Activated CD4-positive, CD25-positive, alpha-beta regulatory T cell (primary cell): ENCODE data around the gene SHFL.
A peak's percentile ranks its signal among the peaks of the same experiment; 100 is the strongest.

Experiments used
- DNase-seq, 4 experiments: peaks; one replicate each; lab custom pipeline; 2025; lab: John Stamatoyannopoulos, UW

Gene SHFL

GRCh38 chr19:10087296-10088061, 1.4 kb downstream of the SHFL start:
- no peak for DNase-seq

- no peak for DNase-seq
These were observed 2.9 kb downstream of the SHFL start for GRCh38 chr19:10088949-10089554.

GRCh38 chr19:10089801-10090375, 3.8 kb downstream of the SHFL start:
- DNase-seq: no peak

DNA sequence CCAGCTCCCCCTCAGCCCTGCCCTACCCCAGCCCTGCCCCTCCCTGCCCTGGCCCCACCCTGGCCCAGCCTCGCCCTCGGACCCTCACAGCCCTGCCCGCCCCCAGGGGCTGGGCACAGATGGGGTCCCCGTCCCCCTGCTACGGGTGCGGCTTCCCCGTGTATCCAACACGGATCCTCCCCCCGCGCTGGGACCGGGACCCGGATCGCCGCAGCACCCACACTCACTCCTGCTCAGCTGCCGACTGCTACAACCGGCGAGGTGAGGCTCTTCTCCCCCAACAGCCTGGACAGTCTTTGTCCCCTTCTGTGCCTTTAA, 5.2 kb downstream of the SHFL start:
- DNase-seq: no peak

GRCh38 chr19:10091895-10092641, 6.0 kb downstream of the SHFL start:
- no peak for DNase-seq

- DNase-seq: no peak
These were observed 6.7 kb downstream of the SHFL start for GRCh38 chr19:10092648-10093294.

GRCh38 chr19:10093295-10094186, 7.4 kb downstream of the SHFL start:
- DNase-seq: no peak

GRCh38 chr19:10095622-10095947, 9.5 kb downstream of the SHFL start:
- no peak for DNase-seq

DNA sequence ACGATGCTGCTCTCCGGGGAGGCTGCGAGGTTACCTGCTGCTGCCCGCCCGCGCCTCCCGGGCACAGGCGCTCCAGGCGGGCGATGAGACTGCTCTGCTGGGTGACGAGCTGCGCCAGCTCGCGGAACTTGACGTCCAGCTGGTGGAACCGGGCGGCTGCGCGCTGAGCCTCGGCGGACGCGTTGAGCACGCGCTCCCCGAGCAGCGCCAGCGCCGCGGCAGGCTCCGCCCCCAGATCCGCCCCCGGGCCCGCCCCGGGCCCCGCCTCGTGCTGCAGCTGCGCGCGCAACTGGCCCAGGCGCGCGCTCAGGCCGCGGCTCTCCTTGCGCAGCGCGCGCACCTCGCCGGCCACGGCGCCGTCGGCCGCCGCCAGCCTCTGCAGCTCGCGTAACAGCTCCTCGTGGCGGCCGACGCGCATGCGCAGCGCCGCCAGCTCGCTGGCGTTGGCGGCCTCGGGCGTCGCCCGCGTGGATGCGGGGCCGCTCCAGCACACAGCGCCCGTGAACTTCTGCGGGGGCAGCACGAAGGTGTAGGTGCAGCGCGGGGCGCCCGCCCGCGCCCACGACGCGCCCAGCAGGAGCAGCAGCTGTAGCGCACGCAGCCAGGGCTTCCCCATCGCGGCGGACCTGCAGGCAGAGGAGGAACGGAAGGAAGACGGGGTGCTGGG, 10.0 kb downstream of the SHFL start:
- peak; percentile 71 to 85 (median 82) for DNase-seq

DNA sequence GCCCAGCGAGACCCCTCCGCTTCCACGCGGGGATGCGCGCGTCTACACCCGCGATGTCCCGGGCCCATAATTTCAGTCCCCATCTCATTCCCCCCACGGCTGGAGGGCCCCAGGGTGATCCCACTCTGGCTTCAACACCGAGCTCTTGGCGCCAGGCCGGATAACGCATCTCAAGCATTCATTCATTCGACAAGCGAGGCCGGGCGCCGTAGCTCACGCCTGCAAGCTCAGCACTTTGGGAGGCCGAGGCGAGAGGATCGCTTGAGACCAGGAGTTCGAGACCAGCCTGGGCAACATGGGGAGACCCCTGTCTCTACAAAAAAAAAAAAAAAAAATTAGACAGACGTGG, 10.5 kb downstream of the SHFL start:
- peak in 1 of 4 experiments; percentile 52 for DNase-seq

DNA sequence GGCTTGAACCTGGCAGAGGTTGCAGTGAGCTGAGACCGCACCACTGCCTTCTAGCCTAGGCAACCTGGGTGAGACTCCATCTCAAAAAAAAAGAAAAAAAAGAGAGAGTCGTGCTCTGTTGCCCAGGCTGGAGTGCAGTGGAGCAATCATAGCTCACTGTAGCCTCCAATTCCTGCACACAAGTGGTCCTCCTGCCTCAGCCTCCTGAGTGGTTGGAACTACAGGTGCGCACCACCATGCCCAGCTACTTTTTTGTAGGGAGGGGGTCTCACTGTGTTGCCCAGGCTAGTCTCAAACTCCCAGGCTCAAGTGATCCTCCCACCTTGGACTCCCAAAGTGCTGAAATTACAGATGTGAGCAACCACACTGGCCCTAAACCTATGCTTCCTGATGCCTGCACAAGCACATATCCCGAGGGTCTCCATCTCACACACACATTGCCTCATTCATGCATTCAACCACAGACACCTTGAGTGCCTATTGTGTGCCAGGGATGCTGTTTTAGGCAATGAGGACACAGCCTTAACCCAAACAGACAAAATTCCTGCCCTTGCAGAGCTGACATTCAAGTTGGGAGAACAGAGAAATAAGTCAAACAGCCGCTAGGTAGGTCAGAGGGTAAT, 14.2 kb downstream of the SHFL start:
- no peak for DNase-seq

GRCh38 chr19:10102787-10103236, 16.7 kb downstream of the SHFL start:
- DNase-seq: no peak

GRCh38 chr19:10104130-10104513, 18.0 kb downstream of the SHFL start:
- DNase-seq: no peak

- peak in 3 of 4 experiments; percentile 34 to 47 (median 37) for DNase-seq
These were observed 18.8 kb downstream of the SHFL start for GRCh38 chr19:10104665-10105508.

DNA sequence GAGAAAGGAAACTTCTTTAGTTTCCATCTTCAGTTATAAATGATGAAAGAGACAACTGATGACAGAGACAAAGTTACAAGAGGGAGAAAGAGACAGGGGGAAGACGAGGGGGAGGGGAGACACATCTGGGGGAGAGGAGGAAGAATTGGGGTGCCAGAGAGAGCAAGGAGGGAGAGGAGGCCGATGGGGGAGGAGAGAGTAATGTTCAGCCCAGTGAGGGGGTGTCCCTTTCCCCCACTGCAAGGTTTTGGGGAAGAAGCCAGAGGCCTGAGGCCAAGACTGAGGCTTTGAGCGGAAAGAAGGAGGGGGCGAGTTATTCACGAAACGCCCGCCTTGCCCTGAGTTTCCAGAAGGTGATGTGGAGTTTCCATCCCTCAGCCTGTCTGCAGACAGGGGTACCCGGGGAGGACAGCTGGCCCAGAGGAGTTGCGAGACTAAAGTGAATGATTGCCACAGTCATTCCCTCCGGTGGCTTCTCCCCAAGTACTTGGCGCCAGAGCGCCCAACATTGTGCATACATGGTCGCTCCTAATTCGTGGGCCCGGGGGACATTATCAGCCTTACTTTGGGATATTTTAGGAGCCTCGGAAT, 19.5 kb downstream of the SHFL start:
- DNase-seq: peak in 2 of 4 experiments; percentile 63

GRCh38 chr19:10106100-10106936, 20.2 kb downstream of the SHFL start, which contains the start of gene PPAN:
Gene PPAN (plus strand): TSS chr19:10106362. CDS start chr19:10106395, 33 bp downstream.
- DNase-seq: peak; percentile 87 to 98 (median 92)

DNA sequence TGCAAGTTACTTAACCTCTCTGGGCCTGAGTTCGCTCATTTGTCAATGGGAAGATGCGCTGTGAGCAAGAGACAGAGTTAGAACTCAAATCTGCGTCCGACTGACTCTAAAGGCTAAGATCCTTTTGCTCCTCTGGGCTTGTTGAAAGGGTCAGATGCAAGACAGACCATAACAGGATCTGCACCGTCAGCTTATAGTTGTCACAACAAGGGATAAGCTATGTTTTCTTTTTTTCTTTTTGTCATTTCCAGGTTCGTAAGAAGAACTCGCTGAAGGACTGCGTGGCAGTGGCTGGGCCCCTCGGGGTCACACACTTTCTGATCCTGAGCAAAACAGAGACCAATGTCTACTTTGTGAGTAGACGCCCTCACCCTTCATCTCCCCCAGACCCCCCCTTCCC, 21.1 kb downstream of the SHFL start:
- DNase-seq: no peak

DNA sequence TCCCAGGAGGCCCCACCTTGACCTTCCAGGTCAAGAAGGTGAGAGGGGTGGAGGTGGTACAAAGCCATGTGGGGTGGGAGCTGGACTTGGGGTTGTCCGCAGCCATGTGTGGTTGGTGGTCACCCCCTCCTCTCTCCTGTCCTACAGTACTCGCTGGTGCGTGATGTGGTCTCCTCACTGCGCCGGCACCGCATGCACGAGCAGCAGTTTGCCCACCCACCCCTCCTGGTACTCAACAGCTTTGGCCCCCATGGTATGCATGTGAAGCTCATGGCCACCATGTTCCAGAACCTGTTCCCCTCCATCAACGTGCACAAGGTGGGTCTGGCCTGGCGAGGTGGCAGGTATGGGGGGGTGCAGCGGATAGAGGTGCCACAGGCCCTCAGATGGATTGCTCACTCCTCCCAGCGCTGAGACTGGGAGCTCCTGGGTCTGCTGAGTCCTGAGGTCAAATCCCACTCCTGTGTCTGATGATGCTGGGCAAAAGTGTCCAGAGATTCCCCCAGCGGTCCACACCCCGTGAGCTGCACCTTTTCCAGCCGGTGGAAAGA, 21.8 kb downstream of the SHFL start:
- no peak for DNase-seq
